Smooth muscle cell (in vitro differentiated cells): Measurements from ENCODE around the gene REG1B. TPM values are rescaled to one million over a fixed set of nuclear protein-coding genes. Genes with fewer than 3 reads are reported as not detected.

Experiments
- DNase-seq: peaks from one replicate; lab custom pipeline; 2025; ENCODE audit not compliant: unreplicated experiment; lab: John Stamatoyannopoulos, UW
- H2AFZ ChIP-seq: fragments of 200-600 bp; sonication (generic); 2 replicates; pipeline ENCODE4 v1.6.0; 2016; ENCODE audit warnings: antibody characterized with exemption, low read depth, mild to moderate bottlenecking
- H3F3A ChIP-seq: fragments of 200-600 bp; sonication (generic); 2 replicates; pipeline ENCODE4 v1.6.0; 2017; ENCODE audit warnings: antibody characterized with exemption, low read depth
- H3K27ac ChIP-seq: fragments of 200-600 bp; sonication (generic); 2 replicates; pipeline ENCODE4 v1.5.1; 2016; ENCODE audit warnings: low read depth, mild to moderate bottlenecking
- H3K27me3 ChIP-seq: fragments of 200-600 bp; sonication (generic); 2 replicates; pipeline ENCODE4 v1.6.1; 2016; ENCODE audit warnings: low read depth, mild to moderate bottlenecking
- H3K36me3 ChIP-seq: fragments of 200-600 bp; sonication (generic); 2 replicates; pipeline ENCODE4 v1.5.1; 2016; ENCODE audit warnings: low read depth
- H3K4me1 ChIP-seq: fragments of 200-600 bp; sonication (generic); 2 replicates; pipeline ENCODE4 v1.5.1; 2016; ENCODE audit warnings: low read depth
- H3K4me2 ChIP-seq: fragments of 200-600 bp; sonication (generic); 2 replicates; pipeline ENCODE4 v1.6.0; 2016; ENCODE audit warnings: mild to moderate bottlenecking
- H3K4me3 ChIP-seq: fragments of 200-600 bp; sonication (generic); 2 replicates; pipeline ENCODE4 v1.5.1; 2016; ENCODE audit warnings: mild to moderate bottlenecking
- H3K79me2 ChIP-seq: fragments of 200-600 bp; sonication (generic); 2 replicates; pipeline ENCODE4 v1.6.0; 2016; ENCODE audit warnings: low read depth, mild to moderate bottlenecking
- H3K9ac ChIP-seq: fragments of 200-600 bp; sonication (generic); 2 replicates; pipeline ENCODE4 v1.6.0; 2016; ENCODE audit warnings: low read depth
- H3K9me3 ChIP-seq: fragments of 200-600 bp; sonication (generic); replicated peaks from 2 replicates; pipeline ENCODE4 v1.5.1; 2016; ENCODE audit warnings: low read depth
- H4K20me1 ChIP-seq: fragments of 200-600 bp; sonication (generic); 2 replicates; pipeline ENCODE4 v1.6.0; 2016; ENCODE audit warnings: low read depth
- WGBS: methylation state at CpG from one replicate; pipeline ENCODE4 v1.1.7; 2016; ENCODE audit warnings: low lambda C conversion rate; 5-methylcytosine and 5-hydroxymethylcytosine counted together
- polyA plus RNA-seq: library from polyadenylated mRNA; unstranded; fragments of >200 nt; fragmentation: Nextera tagmentation; extraction: Ambion mirVana; gene quantifications from 2 replicates; pipeline ENCODE4 v1.2.1, GENCODE V29; 2016
- total RNA-seq: library from RNA; depleted of rRNA; stranded (reverse); fragments of >200 nt; gene quantifications from 2 replicates; pipeline ENCODE4 v1.2.3, GENCODE V29; 2014
- TF ChIP-seq, protein P1 (sequence below): fragments of 200-600 bp; sonication (generic); IDR thresholded peaks from 2 replicates; pipeline ENCODE4 v1.5.1; 2017; ENCODE audit warnings: borderline replicate concordance, mild to moderate bottlenecking, antibody characterized with exemption; ENCODE audit not compliant: insufficient read depth, poor library complexity, severe bottlenecking

Gene REG1B
- total and polyA plus RNA-seq, 2 experiments from 2014 or later: not detected

DNA sequence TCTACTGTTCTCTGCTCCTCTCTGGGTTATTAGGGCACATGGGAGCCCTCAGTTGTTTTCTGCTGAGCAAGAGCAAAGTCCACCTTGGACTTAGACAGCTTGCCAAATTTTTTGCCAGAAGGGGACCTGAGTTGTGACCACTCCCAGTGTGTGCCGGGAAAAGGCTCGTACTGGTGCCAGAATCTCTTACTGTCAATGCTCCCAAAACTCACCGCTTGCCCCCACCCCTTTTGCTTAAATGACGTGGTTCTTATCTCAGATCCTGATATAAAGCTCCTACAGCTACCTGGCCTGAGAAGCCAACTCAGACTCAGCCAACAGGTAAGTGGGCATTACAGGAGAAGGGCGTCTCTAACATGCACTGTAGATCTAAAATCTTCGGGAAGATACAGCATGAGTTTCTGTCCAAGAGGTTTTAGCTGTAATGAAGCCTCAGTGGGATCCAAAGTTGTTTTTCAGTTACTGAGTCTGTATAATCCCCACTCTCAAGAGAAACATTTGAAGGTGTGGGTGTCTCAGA is 32.5 kb upstream of the REG1B start, which contains the start of gene REG1A:
TSS of gene REG1A (plus strand) at position 295 of the 520 bp plus-strand sequence. CDS start 374 bp downstream, outside the sequence.
- H3K9me3 ChIP-seq: no peaks in the 10 kb centered on the region
- H4K20me1 ChIP-seq: no peaks in the 10 kb centered on the region
- no peak within 1 kb of the TSS for H3K9ac ChIP-seq
- no peaks in the 10 kb centered on the region for H3F3A ChIP-seq
- H3K4me2 ChIP-seq: no peak within 1 kb of the TSS
- H3K4me1 ChIP-seq: no peaks in the 10 kb centered on the region
- H3K27ac ChIP-seq: no peak within 1 kb of the TSS
- TF ChIP-seq, protein P1, sequence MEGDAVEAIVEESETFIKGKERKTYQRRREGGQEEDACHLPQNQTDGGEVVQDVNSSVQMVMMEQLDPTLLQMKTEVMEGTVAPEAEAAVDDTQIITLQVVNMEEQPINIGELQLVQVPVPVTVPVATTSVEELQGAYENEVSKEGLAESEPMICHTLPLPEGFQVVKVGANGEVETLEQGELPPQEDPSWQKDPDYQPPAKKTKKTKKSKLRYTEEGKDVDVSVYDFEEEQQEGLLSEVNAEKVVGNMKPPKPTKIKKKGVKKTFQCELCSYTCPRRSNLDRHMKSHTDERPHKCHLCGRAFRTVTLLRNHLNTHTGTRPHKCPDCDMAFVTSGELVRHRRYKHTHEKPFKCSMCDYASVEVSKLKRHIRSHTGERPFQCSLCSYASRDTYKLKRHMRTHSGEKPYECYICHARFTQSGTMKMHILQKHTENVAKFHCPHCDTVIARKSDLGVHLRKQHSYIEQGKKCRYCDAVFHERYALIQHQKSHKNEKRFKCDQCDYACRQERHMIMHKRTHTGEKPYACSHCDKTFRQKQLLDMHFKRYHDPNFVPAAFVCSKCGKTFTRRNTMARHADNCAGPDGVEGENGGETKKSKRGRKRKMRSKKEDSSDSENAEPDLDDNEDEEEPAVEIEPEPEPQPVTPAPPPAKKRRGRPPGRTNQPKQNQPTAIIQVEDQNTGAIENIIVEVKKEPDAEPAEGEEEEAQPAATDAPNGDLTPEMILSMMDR: no peak
- H3K79me2 ChIP-seq: no peaks in the 10 kb centered on the region
- DNase-seq: no peak
- no peaks in the 10 kb centered on the region for H3K27me3 ChIP-seq
- 74% methylated on average over 6 of the region's 6 CpGs for WGBS
- no peak within 1 kb of the TSS for H2AFZ ChIP-seq
- H3K36me3 ChIP-seq: no peaks in the 10 kb centered on the region
- H3K4me3 ChIP-seq: no peak within 1 kb of the TSS

DNA sequence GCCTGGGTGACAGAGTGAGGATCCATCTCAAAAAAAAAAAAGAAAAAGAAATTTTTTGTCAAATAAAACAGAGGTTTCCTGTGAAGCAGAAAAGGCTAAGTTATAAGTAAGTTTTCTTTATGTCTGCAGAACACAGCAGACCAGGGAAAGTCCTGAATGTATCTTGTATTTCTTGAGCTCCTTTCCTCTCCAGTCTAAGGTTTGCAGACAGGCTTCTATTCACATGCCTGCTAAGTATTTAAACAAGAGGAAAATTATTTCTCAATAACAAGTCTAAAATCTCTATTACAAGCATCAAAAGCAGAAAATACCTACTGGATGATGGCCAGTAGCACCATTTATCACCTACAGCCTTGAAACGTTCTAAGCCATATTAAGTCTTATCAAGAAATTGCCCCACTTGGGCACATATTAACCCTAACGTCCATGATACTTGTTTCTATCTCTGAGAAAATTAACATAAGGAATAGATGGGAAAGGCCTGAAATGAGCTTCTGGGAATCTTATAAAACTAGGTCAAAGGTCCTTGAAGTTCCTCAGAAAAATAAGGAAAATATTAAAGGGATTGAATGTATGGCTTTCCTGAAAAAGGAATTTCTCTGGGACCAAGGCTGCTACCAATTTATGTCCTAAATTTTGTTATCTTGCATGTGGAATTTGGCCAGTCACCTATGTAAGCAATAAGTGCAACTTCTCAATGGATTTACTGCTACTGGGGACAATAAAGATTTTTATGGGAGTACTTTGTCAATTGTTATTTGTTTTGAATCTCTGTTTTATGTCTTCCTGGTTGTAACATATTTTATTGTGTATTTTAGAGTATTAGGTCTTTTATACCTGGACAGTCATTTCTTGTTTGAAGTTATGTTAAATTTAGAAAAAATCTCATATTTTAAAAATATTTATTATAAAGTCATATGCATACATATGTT is 29.5 kb upstream of the REG1B start:
- Histone ChIP-seq H3K79me2 (no peaks in the 10 kb centered on the region), H3K27me3 (no peaks in the 10 kb centered on the region), H3K4me1 (no peaks in the 10 kb centered on the region), H3K27ac (no peak overlapping the region), H3K9me3 (no peaks in the 10 kb centered on the region), H3K36me3 (no peaks in the 10 kb centered on the region), H3K4me2 (no peak overlapping the region), H3K9ac (no peak overlapping the region), H3F3A (no peaks in the 10 kb centered on the region), H4K20me1 (no peaks in the 10 kb centered on the region), H3K4me3 (no peak overlapping the region), H2AFZ (no peak overlapping the region)
- no peak for DNase-seq
- TF ChIP-seq, protein P1: no peak
- WGBS: 79% methylated on average over 2 of the region's 2 CpGs

DNA sequence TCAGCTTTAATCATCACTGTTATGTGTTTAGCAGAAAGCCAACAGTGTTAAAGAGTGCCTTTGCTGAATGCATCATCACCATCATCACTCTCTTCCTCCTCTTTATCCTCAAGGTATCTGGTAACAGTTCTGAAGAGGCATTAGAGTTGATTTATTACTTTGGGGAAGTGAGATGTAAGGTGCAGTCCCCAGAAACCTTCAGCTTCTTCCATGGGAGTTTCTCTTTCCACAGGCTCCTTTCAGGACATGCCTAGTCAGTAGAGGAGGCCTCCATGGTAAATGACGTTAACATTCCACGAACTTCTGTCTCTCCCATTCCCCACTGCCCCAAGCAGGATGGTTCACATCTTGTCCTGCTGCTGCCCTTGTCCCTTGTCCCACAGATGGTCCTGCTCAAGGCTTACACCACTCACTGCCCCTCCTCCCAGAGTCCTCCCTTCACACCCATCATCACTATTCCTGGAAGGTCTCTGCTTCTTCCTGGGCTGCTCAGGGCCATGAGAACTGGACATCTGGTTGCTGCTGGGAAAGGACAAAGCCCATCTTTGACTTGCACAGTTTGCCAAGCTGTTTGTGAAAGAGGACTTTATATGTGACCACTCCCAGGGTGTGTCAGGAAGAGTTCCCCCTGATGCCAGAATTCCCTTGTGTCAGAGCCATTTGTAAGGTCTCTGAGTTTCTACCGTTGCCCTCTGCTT is 27.2 kb upstream of the REG1B start:
- no peaks in the 10 kb centered on the region for H4K20me1 ChIP-seq
- no peaks in the 10 kb centered on the region for H3F3A ChIP-seq
- H3K79me2 ChIP-seq: no peaks in the 10 kb centered on the region
- no peak overlapping the region for H3K9ac ChIP-seq
- no peak overlapping the region for H3K27ac ChIP-seq
- no peak overlapping the region for H2AFZ ChIP-seq
- WGBS: 97% methylated on average over 3 of the region's 3 CpGs
- no peaks in the 10 kb centered on the region for H3K4me1 ChIP-seq
- no peaks in the 10 kb centered on the region for H3K9me3 ChIP-seq
- no peak overlapping the region for H3K4me2 ChIP-seq
- no peak overlapping the region for H3K4me3 ChIP-seq
- no peaks in the 10 kb centered on the region for H3K27me3 ChIP-seq
- TF ChIP-seq, protein P1: no peak
- no peak for DNase-seq
- no peaks in the 10 kb centered on the region for H3K36me3 ChIP-seq
